GM06990 (cell line): ENCODE results near the gene TSC22D4.
"Not testable (repeated sequence)": the region's sequence is repeated elsewhere in the genome, so short reads cannot be mapped to it uniquely, and the experiment has no call there.

Source experiments
- DNase-seq: peaks from one replicate; pipeline ENCODE4 v3.0.0-alpha.2; 2011; ENCODE audit not compliant: insufficient read length; ENCODE audit errors: extremely low read depth
- H3K27me3 ChIP-seq: replicated peaks from 2 replicates; pipeline ENCODE4 v1.6.0; 2011; ENCODE audit warnings: low read length; ENCODE audit not compliant: control insufficient read depth, insufficient read depth
- H3K36me3 ChIP-seq: 2 replicates; pipeline ENCODE4 v1.5.1; 2011; ENCODE audit warnings: low read length; ENCODE audit not compliant: control insufficient read depth, insufficient read depth
- H3K4me3 ChIP-seq: replicated peaks from 2 replicates; pipeline ENCODE4 v1.5.1; 2011; ENCODE audit warnings: low read depth, mild to moderate bottlenecking, control low read depth, low read length
- CTCF ChIP-seq: IDR thresholded peaks from 2 replicates; pipeline ENCODE4 v1.5.1; 2011; ENCODE audit warnings: low read length, control low read depth, mild to moderate bottlenecking, inconsistent platforms; ENCODE audit not compliant: insufficient read depth, poor library complexity, severe bottlenecking

TSC22D4 gene

GRCh38 chr7:100455206-100455605, 23.8 kb downstream of the TSC22D4 start:
- no peak for TF ChIP-seq CTCF
- no peaks in the 10 kb centered on the region for H3K27me3 ChIP-seq
- DNase-seq = no peak
- H3K36me3 ChIP-seq = peaks cover 2% of the 10 kb centered on the region
- no peak overlapping the region for H3K4me3 ChIP-seq

GRCh38 chr7:100453854-100454253, 25.2 kb downstream of the TSC22D4 start:
- not testable (repeated sequence) for H3K36me3 ChIP-seq, DNase-seq, H3K4me3 ChIP-seq, H3K27me3 ChIP-seq

- no peaks in the 10 kb centered on the region for H3K27me3 ChIP-seq
- H3K4me3 ChIP-seq = no peak overlapping the region
- peaks cover 2% of the 10 kb centered on the region for H3K36me3 ChIP-seq
- no peak for TF ChIP-seq CTCF
- no peak for DNase-seq
Measured at GRCh38 chr7:100452513-100452912, 26.5 kb downstream of the TSC22D4 start.

- TF ChIP-seq CTCF = no peak
- no peak overlapping the region for H3K4me3 ChIP-seq
- DNase-seq = no peak
- no peaks in the 10 kb centered on the region for H3K36me3 ChIP-seq
- H3K27me3 ChIP-seq = no peaks in the 10 kb centered on the region
Measured at GRCh38 chr7:100449190-100449795, 29.7 kb downstream of the TSC22D4 start.

- DNase-seq, H3K27me3 ChIP-seq, H3K4me3 ChIP-seq, H3K36me3 ChIP-seq: not testable (repeated sequence)
Measured at GRCh38 chr7:100447363-100447762, 31.7 kb downstream of the TSC22D4 start.

GRCh38 chr7:100446040-100446439, 33.0 kb downstream of the TSC22D4 start:
- DNase-seq = no peak
- H3K36me3 ChIP-seq = no peaks in the 10 kb centered on the region
- H3K4me3 ChIP-seq = no peak overlapping the region
- no peak for TF ChIP-seq CTCF
- H3K27me3 ChIP-seq = no peaks in the 10 kb centered on the region
